Stimulated activated CD4-positive, alpha-beta T cell treated with anti-CD3 and anti-CD28 coated beads, TNF-alpha, amount 100 ng/mL, for 1 hour (primary cell): ENCODE measurements around the gene IFT27.
"Not testable (repeated sequence)": the region's sequence is repeated elsewhere in the genome, so short reads cannot be mapped to it uniquely, and the experiment has no call there.

Experiments
- DNase-seq, 3 donors: peaks; one replicate each; pipeline ENCODE4 v3.0.0-alpha.2; 2020; ENCODE audit warnings: low read depth in 3 of 3, low spot score in 1 of 3

Gene IFT27

GRCh38 chr22:36765131-36765942, 10.6 kb downstream of the IFT27 start:
- DNase-seq, result no peak

- DNase-seq, result no peak
Observed at GRCh38 chr22:36764641-36765040, 11.3 kb downstream of the IFT27 start.

- no peak for DNase-seq
Observed at GRCh38 chr22:36764060-36764459, 11.9 kb downstream of the IFT27 start.

- DNase-seq, result no peak
Observed at GRCh38 chr22:36763576-36763975, 12.3 kb downstream of the IFT27 start.

GRCh38 chr22:36762687-36763260, 13.1 kb downstream of the IFT27 start:
- no peak for DNase-seq

- no peak for DNase-seq
Observed at GRCh38 chr22:36761553-36762240, 14.2 kb downstream of the IFT27 start.

GRCh38 chr22:36760786-36761185, 15.1 kb downstream of the IFT27 start:
- DNase-seq, result no peak

- DNase-seq, result no peak
Observed at GRCh38 chr22:36759481-36760159, 16.3 kb downstream of the IFT27 start.

GRCh38 chr22:36758792-36759271, 17.1 kb downstream of the IFT27 start:
- no peak for DNase-seq

GRCh38 chr22:36757668-36758211, 18.2 kb downstream of the IFT27 start:
- peak; percentile 47 to 68 (median 51) for DNase-seq

- no peak for DNase-seq
Observed at GRCh38 chr22:36756746-36757655, 18.9 kb downstream of the IFT27 start.

- no peak for DNase-seq
Observed at GRCh38 chr22:36756031-36756430, 19.9 kb downstream of the IFT27 start.

GRCh38 chr22:36755316-36755715, 20.6 kb downstream of the IFT27 start:
- no peak for DNase-seq

- DNase-seq, result not testable (repeated sequence)
Observed at GRCh38 chr22:36754881-36755280, 21.0 kb downstream of the IFT27 start.

GRCh38 chr22:36753916-36754315, 22.0 kb downstream of the IFT27 start:
- no peak for DNase-seq

- DNase-seq, result no peak
Observed at GRCh38 chr22:36753120-36753802, 22.7 kb downstream of the IFT27 start.

GRCh38 chr22:36746375-36746970, 29.4 kb downstream of the IFT27 start:
- DNase-seq, result no peak

- DNase-seq, result no peak
Observed at GRCh38 chr22:36745301-36745995, 30.5 kb downstream of the IFT27 start.

- no peak for DNase-seq
Observed at GRCh38 chr22:36744791-36745190, 31.1 kb downstream of the IFT27 start.
